Heart left ventricle (tissue), 16 donors: ENCODE results near the gene SYNE3. TPM values are rescaled to one million over a fixed set of nuclear protein-coding genes. Genes with fewer than 3 reads are reported as not detected.
A peak's percentile ranks its signal among the peaks of the same experiment; 100 is the strongest.

ENCODE experiments used
- ATAC-seq, 4 donors: fragments of 200-7000 bp; cut with Tn5 transposase; one replicate each; pipeline ENCODE4 v1.9.1; 2020 to 2022; ENCODE audit warnings: moderate library complexity in 4 of 4, mild to moderate bottlenecking in 3 of 4, moderate number of reproducible peaks in 1 of 4
- DNase-seq, 5 donors: peaks; one replicate each; pipeline ENCODE4 v3.0.0-alpha.2; 2020
- H3K27ac ChIP-seq, 12 donors: fragments of 200-600 bp; sonication (generic) in 4 of 12; one replicate each; pipeline versions ENCODE4 v1.5.0 to v1.8.0; 2016 to 2022; ENCODE audit warnings: mild to moderate bottlenecking in 2 of 12
- H3K27me3 ChIP-seq, 9 donors: fragments of 200-600 bp; sonication (generic) in 2 of 9; one replicate each; pipeline versions ENCODE4 v1.5.1 to v1.8.0; 2016 to 2022; ENCODE audit warnings: mild to moderate bottlenecking in 3 of 9
- H3K36me3 ChIP-seq, 9 donors: fragments of 200-600 bp; sonication (generic) in 2 of 9; one replicate each; pipeline versions ENCODE4 v1.5.0 to v1.8.0; 2018 to 2022; ENCODE audit warnings: mild to moderate bottlenecking in 2 of 9
- H3K4me1 ChIP-seq, 12 donors: fragments of 200-600 bp; sonication (generic) in 4 of 12; one replicate each; pipeline versions ENCODE4 v1.5.0 to v1.8.0; 2016 to 2022; ENCODE audit warnings: mild to moderate bottlenecking in 3 of 12
- H3K4me3 ChIP-seq, 12 donors: fragments of 200-600 bp; sonication (generic) in 4 of 12; one replicate each; pipeline versions ENCODE4 v1.5.0 to v1.8.0; 2017 to 2022; ENCODE audit warnings: mild to moderate bottlenecking in 9 of 12, moderate library complexity in 4 of 12
- H3K9me3 ChIP-seq, 12 donors: fragments of 200-600 bp; sonication (generic) in 4 of 12; one replicate each; pipeline versions ENCODE4 v1.5.0 to v1.8.0; 2016 to 2022; ENCODE audit warnings: mild to moderate bottlenecking in 1 of 12
- CTCF ChIP-seq, 12 donors: fragments of 200-600 bp; sonication (generic) in 4 of 12; IDR thresholded peaks; one replicate each; pipeline versions ENCODE4 v1.5.0 to v1.8.0; 2018 to 2022; ENCODE audit warnings: antibody characterized with exemption in 12 of 12, mild to moderate bottlenecking in 5 of 12
- POLR2A ChIP-seq, 2 donors: fragments of 450-650 bp; IDR thresholded peaks; one replicate each; pipeline ENCODE4 v1.6.1; 2017; ENCODE audit warnings: antibody characterized with exemption in 2 of 2, mild to moderate bottlenecking in 2 of 2, moderate library complexity in 2 of 2
- WGBS, 4 donors: extraction: QIAGEN DNeasy Blood & Tissue Kit in 2 of 4; methylation state at CpG; one replicate each; pipeline versions ENCODE4 v1.1.5 to v1.1.7; 2013 to 2018; 5-methylcytosine and 5-hydroxymethylcytosine counted together
- intact Hi-C, 10 donors: fragments of 100-400 bp; cut with DNase I; formaldehyde crosslinking; loops; one replicate each; pipeline versions ENCODE4 v1.11.1 to v1.14.2; 2022
- polyA plus RNA-seq, 2 donors: library from polyadenylated mRNA; stranded (reverse); fragments of 200-250 nt; gene quantifications; one replicate each; pipeline ENCODE4 v1.2.3, GENCODE V29; 2013
- total RNA-seq, 9 donors: library from RNA; depleted of rRNA in 2 of 9; stranded (reverse); fragments of >200 nt in 2 of 9; fragmentation: NEBNext Ultra II Directional in 3 of 9; extraction: Animal tissue kit (Norgen Biotek cat#: 25700) in 3 of 9; gene quantifications; one replicate each; pipeline versions ENCODE4 v1.1.0 to v1.2.4, GENCODE V29; 2016 to 2023
- donor health status: ischemic (EF 13 %, LVEDD 7.1; RV severe dilation, severe dysfunction).
- donor health status: healthy with polysubstance abuse.
- donor health status: DM: no; HTN: yes; CAD: no.
- donor health status: DM: no; HTN: no; CAD: no.
- donor health status: ischemic (EF 25% LVEDD 6.9; RV normal size, moderate dysfunction).
- donor health status: ischemic (EF 25% LVEDD 5.7; RV mildly dilated, moderate dysfunction).
- donor health status: healthy.
- donor health status: DM: yes; HTN: yes; CAD: no.
- donor health status: ischemic (EF 35%, LVEDD 5.7; RV mildly dilated, moderate dysfunction).
- donor health status: nonischemic (EF 11% LVEDD 7.7; RV severe dilation, severe dysfunction).
- donor health status: DM: yes; HTN: yes; CAD: no.
- donor health status: PGD.
- donor health status: ischemic (EF 29% LVEDD 5.4; RV normal size, mild dysfunction).
- donor health status: nonischemic (EF 23%, LVEDD 6.1; RV moderate dilation, normal function).

SYNE3 gene
- total and polyA plus RNA-seq, 11 donors: 3.1 to 16.9 (median 8.0) TPM

- 75 to 87% (median 83%) methylated on average over 6 of the region's 6 CpGs for WGBS, 4 donors
- intact Hi-C loops: loop anchor here in 1 of 10 donors (5.0 kb wide), 1 partner anchor 50 kb away; the partner anchor contains the start of gene SYNE3
- peak in 1 of 5 donors; percentile 23 for DNase-seq
- no peaks in the 10 kb centered on the region for H3K9me3 ChIP-seq
- no peaks in the 10 kb centered on the region for H3K27me3 ChIP-seq
- peak overlapping the region in 8 of 12 donors; percentile 5 to 75 (median 30) for H3K27ac ChIP-seq
- no peak overlapping the region for H3K4me3 ChIP-seq
- ATAC-seq: peak in 3 of 4 donors; percentile 2 to 23 (median 11)
- no peak for TF ChIP-seq CTCF (IDR thresholded peaks at IDR 0.05)
- TF ChIP-seq POLR2A (IDR thresholded peaks at IDR 0.05): no peak
- H3K4me1 ChIP-seq: peaks cover 2 to 68% (median 33%) of the 10 kb centered on the region in 12 donors
- H3K36me3 ChIP-seq: peaks cover 0 to 73% (median 7%) of the 10 kb centered on the region in 9 donors
Measured at GRCh38 chr14:95467232-95467631, 49.2 kb downstream of the SYNE3 start.

Other genes starting within 250 kb of the SYNE3 start
- 10 to 100 TPM in 1 of 9 donors, 1 to 10 TPM in 8; 4.6 to 10.2 (median 6.8) TPM for gene CLMN, start 196.7 kb downstream of the SYNE3 start, total RNA-seq
- gene CLMN, start 196.7 kb downstream of the SYNE3 start, polyA plus RNA-seq: 1 to 10 TPM; 3.1 to 4.3 TPM
- gene GLRX5, start 18.4 kb upstream of the SYNE3 start, total RNA-seq: 100 to 1,000 TPM in 1 of 9 donors, 10 to 100 TPM in 8; 60.8 to 113 (median 78.5) TPM
- gene GLRX5, start 18.4 kb upstream of the SYNE3 start, polyA plus RNA-seq: 10 to 100 TPM; 64.4 to 98.3 TPM
- not detected for gene TCL1B, start 169.8 kb upstream of the SYNE3 start, total RNA-seq
- gene TCL1B, start 169.8 kb upstream of the SYNE3 start, polyA plus RNA-seq: not detected
- gene TCL1A, start 197.5 kb upstream of the SYNE3 start, total RNA-seq: not detected
- gene TCL1A, start 197.5 kb upstream of the SYNE3 start, polyA plus RNA-seq: under 1 TPM in 1 of 2 donors, not detected in 1; 0.26 TPM